K562 (cell line): ENCODE measurements around the gene GPNMB. TPM values are rescaled to one million over a fixed set of nuclear protein-coding genes. Genes with fewer than 3 reads are reported as not detected.
A peak's percentile ranks its signal among the peaks of the same experiment; 100 is the strongest.

Experiments
- ELF2 ChIP-seq: fragments of 250-450 bp; sonication (Bioruptor Pico); IDR thresholded peaks from 2 replicates; pipeline ENCODE4 v1.5.0; 2021; ENCODE audit warnings: mild to moderate bottlenecking
- FOSL1 ChIP-seq: fragments of 200-800 bp; sonication (Bioruptor generic); conservative IDR thresholded peaks from 2 replicates; pipeline ENCODE4 v1.6.1; 2016; ENCODE audit warnings: missing genetic modification characterization, missing compliant biosample characterization
- GTF2F1 ChIP-seq: IDR thresholded peaks from 2 replicates; pipeline ENCODE4 v1.6.1; 2011; ENCODE audit warnings: low read depth, low read length, improper control_type of control experiment
- KLF10 ChIP-seq: fragments of 250-450 bp; sonication (Bioruptor Pico); IDR thresholded peaks from 2 replicates; pipeline ENCODE4 v1.6.1; 2021; ENCODE audit warnings: matching md5 sums
- MBD2 ChIP-seq: sonication (generic); IDR thresholded peaks from 2 replicates; pipeline ENCODE4 v1.6.1; 2016; ENCODE audit warnings: low read depth, borderline replicate concordance
- MYC ChIP-seq, 2 experiments: fragments of 250-450 bp in 1 of 2; sonication (Bioruptor Pico) in 1 of 2; IDR thresholded peaks; 2 replicates each; pipeline versions ENCODE4 v1.5.1 to v1.6.1; 2012 to 2021; ENCODE audit warnings: low read depth in 2 of 2, borderline replicate concordance in 1 of 2, improper control_type of control experiment in 1 of 2, low read length in 1 of 2, mild to moderate bottlenecking in 1 of 2, moderate library complexity in 1 of 2
- PBX2 ChIP-seq, 2 experiments: IDR thresholded peaks in 1 of 2; conservative IDR thresholded peaks in 1 of 2; 2 replicates each; pipeline ENCODE4 v1.6.1; 2016; ENCODE audit warnings: low read depth in 2 of 2, mild to moderate bottlenecking in 1 of 2, missing compliant biosample characterization in 1 of 2, missing genetic modification characterization in 1 of 2, moderate library complexity in 1 of 2
- PCBP1 ChIP-seq: fragments of 200-400 bp; formaldehyde crosslinking; IDR thresholded peaks from 2 replicates; pipeline ENCODE4 v1.6.1; 2018; ENCODE audit warnings: mild to moderate bottlenecking, low read depth, low read length; ENCODE audit not compliant: poor library complexity, severe bottlenecking
- PML ChIP-seq: IDR thresholded peaks from 2 replicates; pipeline ENCODE4 v1.6.1; 2012; ENCODE audit warnings: low read length, inconsistent platforms
- POLR2G ChIP-seq: fragments of 200-400 bp; formaldehyde crosslinking; IDR thresholded peaks from 2 replicates; pipeline ENCODE4 v1.6.1; 2017; ENCODE audit warnings: low read depth, mild to moderate bottlenecking, antibody characterized with exemption, low read length, moderate library complexity
- SMAD4 ChIP-seq: fragments of 250-450 bp; sonication (Bioruptor Pico); conservative IDR thresholded peaks from 2 replicates; pipeline ENCODE4 v1.8.0; 2021; ENCODE audit warnings: inconsistent platforms, mild to moderate bottlenecking, moderate library complexity
- STAT5A ChIP-seq: IDR thresholded peaks from 2 replicates; pipeline ENCODE4 v1.6.1; 2012; ENCODE audit warnings: low read length, inconsistent platforms, borderline replicate concordance
- TAF1 ChIP-seq: IDR thresholded peaks from 2 replicates; pipeline ENCODE4 v1.6.1; 2011; ENCODE audit warnings: mild to moderate bottlenecking, low read length, moderate library complexity; ENCODE audit not compliant: insufficient read depth, control insufficient read depth, severe bottlenecking; ENCODE audit errors: extremely low read depth
- ZNF324 ChIP-seq: fragments of 250-450 bp; sonication (Bioruptor Pico); IDR thresholded peaks from 2 replicates; pipeline ENCODE4 v1.4.0; 2020; ENCODE audit warnings: mild to moderate bottlenecking
- ZNF668 ChIP-seq: fragments of 250-450 bp; sonication (Bioruptor Pico); IDR thresholded peaks from 2 replicates; pipeline ENCODE4 v1.8.0; 2022; ENCODE audit warnings: mild to moderate bottlenecking, inconsistent platforms
- polyA plus RNA-seq, 8 experiments: library from polyadenylated mRNA; depleted of rRNA in 4 of 8; stranded (reverse) in 5 of 8; unstranded in 3 of 8; fragments of >200 nt; fragmentation: Nextera tagmentation in 2 of 8; fragmentation: Illumina TruSeq in 1 of 8; extraction: Ambion mirVana in 2 of 8; extraction: Trizol in 1 of 8; gene quantifications; 2 replicates each; pipeline versions ENCODE4 v1.2.1 to v1.2.3, GENCODE V29; 2011 to 2014; ENCODE audit warnings: inconsistent platforms in 1 of 8, missing spikeins in 1 of 8
- total RNA-seq, 7 experiments: library from RNA; depleted of rRNA in 6 of 7; stranded (reverse); fragments of >200 nt in 6 of 7; fragmentation: Illumina TruSeq in 2 of 7; extraction: Trizol in 2 of 7; gene quantifications; 2 replicates each; pipeline versions ENCODE4 v1.2.1 to v1.2.3, GENCODE V29; 2011 to 2021; ENCODE audit warnings: low replicate concordance in 1 of 7
- TF ChIP-seq, protein P1 (sequence below): IDR thresholded peaks from 3 replicates; pipeline ENCODE4 v1.6.1; 2011; ENCODE audit warnings: borderline replicate concordance, mild to moderate bottlenecking; ENCODE audit not compliant: insufficient read length, insufficient read depth

GPNMB gene
- total and polyA plus RNA-seq, 9 of the 15 experiments (the other 6 are each of a cell fraction or from before 2014, with no cell fraction given), result 0.15 to 0.72 (median 0.33) TPM

DNA sequence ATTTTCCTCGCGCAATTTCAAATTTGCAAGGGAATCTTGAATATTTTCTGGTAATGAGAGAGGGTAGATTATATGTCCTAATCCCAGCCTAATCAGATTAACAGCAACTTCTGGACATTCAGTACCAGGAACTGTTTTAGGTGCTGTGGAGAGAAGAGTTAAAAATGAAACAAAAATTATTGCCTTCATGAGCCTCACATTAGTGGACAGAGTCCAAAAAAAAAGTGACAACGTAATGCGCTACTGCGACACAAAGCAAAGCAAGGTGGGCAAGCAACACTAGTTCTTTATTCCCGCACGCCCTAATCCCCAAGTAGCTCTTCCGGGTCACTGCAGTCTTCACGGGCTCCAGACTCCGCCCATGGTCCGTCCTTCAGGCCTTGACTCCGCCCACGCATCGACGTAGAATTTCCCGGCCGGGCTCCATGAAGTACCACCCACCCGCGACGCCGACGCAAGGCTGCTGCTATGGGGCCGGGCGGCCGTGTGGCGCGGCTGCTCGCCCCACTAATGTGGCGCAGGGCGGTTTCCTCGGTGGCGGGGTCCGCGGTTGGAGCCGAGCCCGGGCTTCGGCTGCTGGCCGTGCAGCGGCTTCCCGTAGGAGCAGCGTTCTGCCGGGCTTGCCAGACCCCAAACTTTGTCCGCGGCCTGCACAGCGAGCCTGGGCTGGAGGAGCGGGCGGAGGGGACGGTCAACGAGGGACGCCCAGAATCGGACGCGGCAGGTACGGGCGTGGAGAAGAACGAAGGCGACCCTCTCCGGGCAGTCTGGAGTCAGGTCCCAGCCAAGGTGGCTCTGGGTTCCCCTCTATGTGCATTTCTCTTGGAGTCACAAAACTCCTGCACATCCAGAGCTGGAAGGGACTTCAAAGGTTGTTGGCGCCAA, 52.6 kb downstream of the GPNMB start, which contains the start of gene MALSU1 (continued):
- TF ChIP-seq MYC (IDR thresholded peaks at IDR 0.05; ENCODE audit: low read depth, low read length) (peak; percentile 88), MYC (CRISPR knock-in tag; IDR thresholded peaks at IDR 0.05; ENCODE audit: borderline replicate concordance, low read depth) (no peak; the same call in 1 of the 2 replicates), ELF2 (CRISPR knock-in tag) (0 out of 2 replicates have a peak, but pooled peaks have one; percentile 22), FOSL1 (tag) (no peak), PBX2 (CRISPR knock-in tag; IDR thresholded peaks at IDR 0.05; ENCODE audit: low read depth) (no peak), PBX2 (tag; conservative IDR thresholded peaks at IDR 0.05; ENCODE audit: low read depth) (no peak), POLR2G (peak; percentile 99), PCBP1 (no peak), PML (peak; percentile 70; the same call in 1 of the 2 replicates), KLF10 (CRISPR knock-in tag) (no peak), MBD2 (0 out of 2 replicates have a peak, but pooled peaks have one; percentile 30), TAF1 (peak; percentile 81), GTF2F1 (peak; percentile 49; the same call in 1 of the 2 replicates), ZNF324 (CRISPR knock-in tag) (no peak), ZNF668 (CRISPR knock-in tag) (no peak), SMAD4 (CRISPR knock-in tag) (peak; percentile 61; the same call in 1 of the 2 replicates), STAT5A (no peak)
- TF ChIP-seq, protein P1, sequence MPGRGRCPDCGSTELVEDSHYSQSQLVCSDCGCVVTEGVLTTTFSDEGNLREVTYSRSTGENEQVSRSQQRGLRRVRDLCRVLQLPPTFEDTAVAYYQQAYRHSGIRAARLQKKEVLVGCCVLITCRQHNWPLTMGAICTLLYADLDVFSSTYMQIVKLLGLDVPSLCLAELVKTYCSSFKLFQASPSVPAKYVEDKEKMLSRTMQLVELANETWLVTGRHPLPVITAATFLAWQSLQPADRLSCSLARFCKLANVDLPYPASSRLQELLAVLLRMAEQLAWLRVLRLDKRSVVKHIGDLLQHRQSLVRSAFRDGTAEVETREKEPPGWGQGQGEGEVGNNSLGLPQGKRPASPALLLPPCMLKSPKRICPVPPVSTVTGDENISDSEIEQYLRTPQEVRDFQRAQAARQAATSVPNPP, result no peak
